CD4-positive, alpha-beta memory T cell (primary cell): Measurements from ENCODE around the gene SLC10A6. TPM values are rescaled to one million over a fixed set of nuclear protein-coding genes. Genes with fewer than 3 reads are reported as not detected.

Experiments
- CTCF ChIA-PET: fragments of 350-600 bp; sonication (Branson Sonifier 250); formaldehyde crosslinking; loops from one replicate; lab custom pipeline; 2021; ENCODE audit warnings: inconsistent platforms; ENCODE audit not compliant: partially characterized antibody; lab: Charles Lee
- POLR2A ChIA-PET: fragments of 350-600 bp; sonication (Branson Sonifier 250); formaldehyde crosslinking; loops from one replicate; lab custom pipeline; 2021; ENCODE audit not compliant: partially characterized antibody; lab: Charles Lee
- DNase-seq, 5 donors: peaks; one replicate each; pipeline versions ENCODE4 v3.0.0 to v3.0.0-alpha.2; 2020 to 2022; ENCODE audit warnings: mixed read lengths in 1 of 5
- H3K27ac ChIP-seq: one replicate; pipeline ENCODE4 v1.7.0; 2013; ENCODE audit warnings: low read depth, low read length
- H3K27me3 ChIP-seq: 2 replicates; pipeline ENCODE4 v1.7.0; 2013; ENCODE audit warnings: mild to moderate bottlenecking, low read length, moderate library complexity; ENCODE audit not compliant: insufficient read depth
- H3K36me3 ChIP-seq: 2 replicates; pipeline ENCODE4 v1.7.0; 2013; ENCODE audit warnings: mild to moderate bottlenecking, low read length, moderate library complexity; ENCODE audit not compliant: insufficient read depth
- H3K4me1 ChIP-seq: 2 replicates; pipeline ENCODE4 v1.7.0; 2013; ENCODE audit warnings: mild to moderate bottlenecking, low read length, moderate library complexity; ENCODE audit not compliant: insufficient read depth
- H3K4me3 ChIP-seq, 2 donors: one replicate each; pipeline ENCODE4 v1.7.0; 2013; ENCODE audit warnings: low read length in 2 of 2, mild to moderate bottlenecking in 1 of 2
- H3K9me3 ChIP-seq, 2 donors: one replicate each; pipeline ENCODE4 v1.7.0; 2013; ENCODE audit warnings: low read length in 2 of 2, control low read depth in 1 of 2; ENCODE audit not compliant: control insufficient read depth in 1 of 2
- H3K27ac Mint-ChIP-seq, 7 donors: one replicate each; pipeline ENCODE4 v1.8.0; 2020 to 2021; ENCODE audit warnings: mixed read lengths in 7 of 7, mild to moderate bottlenecking in 6 of 7, inconsistent platforms in 3 of 7, moderate library complexity in 3 of 7
- H3K27me3 Mint-ChIP-seq, 2 donors: one replicate each; pipeline ENCODE4 v1.8.0; 2020 to 2021; ENCODE audit warnings: mixed read lengths in 2 of 2
- H3K36me3 Mint-ChIP-seq, 2 donors: one replicate each; pipeline ENCODE4 v1.8.0; 2020 to 2021; ENCODE audit warnings: mixed read lengths in 2 of 2, inconsistent platforms in 1 of 2, mild to moderate bottlenecking in 1 of 2
- H3K4me1 Mint-ChIP-seq, 4 donors: one replicate each; pipeline ENCODE4 v1.8.0; 2020 to 2021; ENCODE audit warnings: mixed read lengths in 4 of 4, mild to moderate bottlenecking in 1 of 4
- H3K4me3 Mint-ChIP-seq, 8 donors: one replicate each; pipeline ENCODE4 v1.8.0; 2020 to 2021; ENCODE audit warnings: mixed read lengths in 8 of 8, mild to moderate bottlenecking in 7 of 8, moderate library complexity in 6 of 8, inconsistent platforms in 3 of 8
- H3K9me3 Mint-ChIP-seq, 8 donors: one replicate each; pipeline ENCODE4 v1.8.0; 2020 to 2021; ENCODE audit warnings: mixed read lengths in 8 of 8, mild to moderate bottlenecking in 5 of 8, inconsistent platforms in 3 of 8, moderate library complexity in 1 of 8
- intact Hi-C: fragments of 100-400 bp; cut with micrococcal nuclease; formaldehyde crosslinking; loops from one replicate; pipeline ENCODE4 v1.15.1; 2023
- polyA plus RNA-seq, 2 donors: library from polyadenylated mRNA; unstranded; fragments of 300-500 nt; fragmentation: Illumina TruSeq; gene quantifications; one replicate each; pipeline ENCODE4 v1.2.3, GENCODE V29; 2021
- total RNA-seq, 2 experiments: library from RNA; stranded (reverse); gene quantifications; one replicate each; pipeline ENCODE4 v1.2.3, GENCODE V29; 2021

Gene SLC10A6
- total and polyA plus RNA-seq, 4 experiments from 2014 or later, result not detected

- Histone ChIP-seq H3K36me3 (no peaks in the 10 kb centered on the region), H3K9me3 (no peaks in the 10 kb centered on the region), H3K27ac (no peak overlapping the region), H3K4me3 (no peak overlapping the region), H3K4me1 (no peaks in the 10 kb centered on the region), H3K27me3 (no peaks in the 10 kb centered on the region)
- POLR2A ChIA-PET, result no interaction called here
- CTCF ChIA-PET, result no interaction called here
- intact Hi-C loops, result no loop called here
- Mint-ChIP-seq H3K4me3 (no peak overlapping the region), H3K27ac (no peak overlapping the region), H3K9me3 (peaks cover 0 to 3% (median 0%) of the 10 kb centered on the region in 8 donors), H3K27me3 (peaks cover 3 to 5% of the 10 kb centered on the region in 2 donors), H3K36me3 (no peaks in the 10 kb centered on the region), H3K4me1 (peaks cover 0 to 2% (median under 1%) of the 10 kb centered on the region in 4 donors)
- DNase-seq, result no peak
Measured at GRCh38 chr4:86835677-86836076, 13.5 kb downstream of the SLC10A6 start.

GRCh38 chr4:86834901-86835300, 14.3 kb downstream of the SLC10A6 start:
- intact Hi-C loops, result no loop called here
- Mint-ChIP-seq H3K27ac (no peak overlapping the region), H3K27me3 (peaks cover 3% of the 10 kb centered on the region in 2 donors), H3K4me3 (no peak overlapping the region), H3K36me3 (no peaks in the 10 kb centered on the region), H3K9me3 (peaks cover 0 to 3% (median 0%) of the 10 kb centered on the region in 8 donors), H3K4me1 (peaks cover 0 to 2% (median under 1%) of the 10 kb centered on the region in 4 donors)
- Histone ChIP-seq H3K4me1 (no peaks in the 10 kb centered on the region), H3K9me3 (no peaks in the 10 kb centered on the region), H3K36me3 (no peaks in the 10 kb centered on the region), H3K4me3 (no peak overlapping the region), H3K27ac (no peak overlapping the region), H3K27me3 (no peaks in the 10 kb centered on the region)
- DNase-seq, result no peak
- POLR2A ChIA-PET, result no interaction called here
- CTCF ChIA-PET, result no interaction called here

GRCh38 chr4:86833615-86834014, 15.6 kb downstream of the SLC10A6 start:
- Histone ChIP-seq H3K9me3 (no peaks in the 10 kb centered on the region), H3K4me1 (no peaks in the 10 kb centered on the region), H3K4me3 (no peak overlapping the region), H3K36me3 (no peaks in the 10 kb centered on the region), H3K27ac (no peak overlapping the region), H3K27me3 (no peaks in the 10 kb centered on the region)
- H3K9me3 Mint-ChIP-seq, result peaks cover 0 to 3% (median 0%) of the 10 kb centered on the region in 8 donors
- POLR2A ChIA-PET, result no interaction called here
- peaks cover 0 to 2% (median under 1%) of the 10 kb centered on the region in 4 donors for H3K4me1 Mint-ChIP-seq
- no peak overlapping the region for H3K27ac Mint-ChIP-seq
- H3K27me3 Mint-ChIP-seq, result peaks cover 2 to 3% of the 10 kb centered on the region in 2 donors
- DNase-seq, result no peak
- intact Hi-C loops, result no loop called here
- H3K36me3 Mint-ChIP-seq, result no peaks in the 10 kb centered on the region
- CTCF ChIA-PET, result no interaction called here
- H3K4me3 Mint-ChIP-seq, result no peak overlapping the region

GRCh38 chr4:86831262-86832130, 17.7 kb downstream of the SLC10A6 start:
- no peaks in the 10 kb centered on the region for H3K27me3 ChIP-seq
- no peak overlapping the region for H3K4me3 ChIP-seq
- DNase-seq, result no peak
- CTCF ChIA-PET, result no interaction called here
- H3K36me3 ChIP-seq, result no peaks in the 10 kb centered on the region
- H3K4me1 ChIP-seq, result no peaks in the 10 kb centered on the region
- intact Hi-C loops, result no loop called here
- H3K27ac ChIP-seq, result no peak overlapping the region
- Mint-ChIP-seq H3K4me3 (peak overlapping the region in 1 of 8 donors; percentile 43), H3K9me3 (no peaks in the 10 kb centered on the region), H3K27me3 (peaks cover 3 to 6% of the 10 kb centered on the region in 2 donors), H3K4me1 (peaks cover 0 to 2% (median under 1%) of the 10 kb centered on the region in 4 donors), H3K36me3 (no peaks in the 10 kb centered on the region), H3K27ac (no peak overlapping the region)
- POLR2A ChIA-PET, result no interaction called here
- H3K9me3 ChIP-seq, result no peaks in the 10 kb centered on the region

- H3K36me3 Mint-ChIP-seq, result no peaks in the 10 kb centered on the region
- Histone ChIP-seq H3K27me3 (no peaks in the 10 kb centered on the region), H3K4me3 (no peak overlapping the region), H3K36me3 (no peaks in the 10 kb centered on the region), H3K27ac (no peak overlapping the region), H3K9me3 (no peaks in the 10 kb centered on the region), H3K4me1 (no peaks in the 10 kb centered on the region)
- peak overlapping the region in 1 of 7 donors; percentile 70 for H3K27ac Mint-ChIP-seq
- H3K9me3 Mint-ChIP-seq, result no peaks in the 10 kb centered on the region
- H3K4me1 Mint-ChIP-seq, result no peaks in the 10 kb centered on the region
- no peak overlapping the region for H3K4me3 Mint-ChIP-seq
- POLR2A ChIA-PET, result no interaction called here
- CTCF ChIA-PET, result interaction anchor here (0.6 kb wide), 1 partner anchor 50 kb away, joined by 3 read pairs; no protein-coding TSS in a partner anchor
- intact Hi-C loops, result no loop called here
- peaks cover 1 to 6% of the 10 kb centered on the region in 2 donors for H3K27me3 Mint-ChIP-seq
- no peak for DNase-seq
Measured at GRCh38 chr4:86825511-86825910, 23.7 kb downstream of the SLC10A6 start.

- Mint-ChIP-seq H3K36me3 (no peaks in the 10 kb centered on the region), H3K27ac (no peak overlapping the region), H3K27me3 (peaks cover 1 to 3% of the 10 kb centered on the region in 2 donors)
Measured at GRCh38 chr4:86822136-86822535, 27.0 kb downstream of the SLC10A6 start.

GRCh38 chr4:86821151-86821550, 28.0 kb downstream of the SLC10A6 start:
- Mint-ChIP-seq H3K27me3 (peaks cover 1 to 3% of the 10 kb centered on the region in 2 donors), H3K4me1 (no peaks in the 10 kb centered on the region), H3K36me3 (peaks cover 0 to 5% of the 10 kb centered on the region in 2 donors), H3K4me3 (no peak overlapping the region), H3K9me3 (peaks cover 0 to 6% (median under 1%) of the 10 kb centered on the region in 8 donors), H3K27ac (no peak overlapping the region)
- Histone ChIP-seq H3K36me3 (no peaks in the 10 kb centered on the region), H3K27ac (no peak overlapping the region), H3K27me3 (no peaks in the 10 kb centered on the region), H3K9me3 (no peaks in the 10 kb centered on the region), H3K4me3 (no peak overlapping the region), H3K4me1 (no peaks in the 10 kb centered on the region)
- ChIA-PET POLR2A (no interaction called here), CTCF (no interaction called here)
- no peak for DNase-seq
- intact Hi-C loops, result no loop called here

More at GRCh38 chr4:86822136-86822535, 27.0 kb downstream of the SLC10A6 start:
- Histone ChIP-seq H3K36me3 (no peaks in the 10 kb centered on the region), H3K27me3 (no peaks in the 10 kb centered on the region), H3K4me3 (no peak overlapping the region), H3K27ac (no peak overlapping the region), H3K9me3 (no peaks in the 10 kb centered on the region), H3K4me1 (no peaks in the 10 kb centered on the region)
- Mint-ChIP-seq H3K4me1 (no peaks in the 10 kb centered on the region), H3K4me3 (no peak overlapping the region), H3K9me3 (no peaks in the 10 kb centered on the region)
- ChIA-PET POLR2A (no interaction called here), CTCF (no interaction called here)
- intact Hi-C loops, result no loop called here
- DNase-seq, result no peak
